Body of pancreas (tissue), 4 donors: ENCODE results near the gene SLC38A10. TPM values are rescaled to one million over a fixed set of nuclear protein-coding genes. Genes with fewer than 3 reads are reported as not detected.

ENCODE experiments used
- ATAC-seq: fragments of 150-250 bp; one replicate; pipeline ENCODE4 v1.9.1; 2016
- DNase-seq, 4 donors: peaks; one replicate each; pipeline ENCODE4 v3.0.0-alpha.2; 2019
- H3K27ac ChIP-seq, 4 donors: fragments of 200-600 bp; sonication (generic); 1 replicate in 3 of 4; 2 replicates in 1 of 4; pipeline versions ENCODE4 v1.5.1 to v1.6.1; 2016 to 2019; ENCODE audit warnings: mild to moderate bottlenecking in 1 of 4, mixed read lengths in 1 of 4, moderate library complexity in 1 of 4
- H3K27me3 ChIP-seq, 2 donors: fragments of 200-600 bp; sonication (generic); one replicate each; pipeline ENCODE4 v1.6.0; 2016; ENCODE audit warnings: mild to moderate bottlenecking in 1 of 2
- H3K36me3 ChIP-seq, 2 donors: fragments of 200-600 bp; sonication (generic); replicated peaks in 1 of 2; 2 replicates each; pipeline ENCODE4 v1.5.1; 2016; ENCODE audit warnings: low read depth in 2 of 2; ENCODE audit not compliant: insufficient read depth in 1 of 2
- H3K4me1 ChIP-seq: fragments of 200-600 bp; sonication (generic); one replicate; pipeline ENCODE4 v1.6.0; 2016
- H3K4me3 ChIP-seq, 2 donors: fragments of 200-600 bp; sonication (generic); 1 replicate in 1 of 2; 2 replicates in 1 of 2; pipeline ENCODE4 v1.5.1; 2016 to 2019
- H3K9me3 ChIP-seq, 3 donors: fragments of 200-600 bp; sonication (generic); 1 replicate in 2 of 3; 2 replicates in 1 of 3; pipeline ENCODE4 v1.5.1; 2016
- POLR2A ChIP-seq, 3 donors: fragments of 450-650 bp; IDR thresholded peaks; one replicate each; pipeline ENCODE4 v1.6.1; 2016; ENCODE audit warnings: antibody characterized with exemption in 3 of 3, mild to moderate bottlenecking in 2 of 3
- WGBS, 2 donors: methylation state at CpG; one replicate each; pipeline ENCODE4 v1.1.5; 2017; 5-methylcytosine and 5-hydroxymethylcytosine counted together
- intact Hi-C: fragments of 100-400 bp; cut with DNase I; formaldehyde crosslinking; loops from one replicate; pipeline ENCODE4 v1.15.1; 2023
- total RNA-seq, 2 donors: library from RNA; depleted of rRNA; stranded (reverse); fragments of >200 nt; gene quantifications; one replicate each; pipeline ENCODE4 v1.1.0, GENCODE V29; 2016
- TF ChIP-seq, protein P1 (sequence below), 7 experiments: fragments of 450-650 bp in 4 of 7; fragments of 200-600 bp in 3 of 7; sonication (generic) in 3 of 7; IDR thresholded peaks; one replicate each; pipeline ENCODE4 v1.5.1; 2016 to 2019; ENCODE audit warnings: antibody characterized with exemption in 7 of 7

The SLC38A10 gene
- total RNA-seq, 2 donors from 2014 or later = 102 to 203 TPM

- Histone ChIP-seq H3K27ac (peak overlapping the region in 1 of 4 donors; percentile 14), H3K9me3 (no peaks in the 10 kb centered on the region), H3K4me1 (peaks cover 9% of the 10 kb centered on the region), H3K36me3 (no peaks in the 10 kb centered on the region), H3K27me3 (no peaks in the 10 kb centered on the region), H3K4me3 (no peak overlapping the region)
- 43 to 46% methylated on average over 26 to 27 of the region's 27 CpGs for WGBS, 2 donors
- peak; percentile 82 to 90 (median 88) for DNase-seq
- intact Hi-C loops = no loop called here
- peak; percentile 94 for ATAC-seq
- no peak for TF ChIP-seq POLR2A (IDR thresholded peaks at IDR 0.05)
- TF ChIP-seq, protein P1, sequence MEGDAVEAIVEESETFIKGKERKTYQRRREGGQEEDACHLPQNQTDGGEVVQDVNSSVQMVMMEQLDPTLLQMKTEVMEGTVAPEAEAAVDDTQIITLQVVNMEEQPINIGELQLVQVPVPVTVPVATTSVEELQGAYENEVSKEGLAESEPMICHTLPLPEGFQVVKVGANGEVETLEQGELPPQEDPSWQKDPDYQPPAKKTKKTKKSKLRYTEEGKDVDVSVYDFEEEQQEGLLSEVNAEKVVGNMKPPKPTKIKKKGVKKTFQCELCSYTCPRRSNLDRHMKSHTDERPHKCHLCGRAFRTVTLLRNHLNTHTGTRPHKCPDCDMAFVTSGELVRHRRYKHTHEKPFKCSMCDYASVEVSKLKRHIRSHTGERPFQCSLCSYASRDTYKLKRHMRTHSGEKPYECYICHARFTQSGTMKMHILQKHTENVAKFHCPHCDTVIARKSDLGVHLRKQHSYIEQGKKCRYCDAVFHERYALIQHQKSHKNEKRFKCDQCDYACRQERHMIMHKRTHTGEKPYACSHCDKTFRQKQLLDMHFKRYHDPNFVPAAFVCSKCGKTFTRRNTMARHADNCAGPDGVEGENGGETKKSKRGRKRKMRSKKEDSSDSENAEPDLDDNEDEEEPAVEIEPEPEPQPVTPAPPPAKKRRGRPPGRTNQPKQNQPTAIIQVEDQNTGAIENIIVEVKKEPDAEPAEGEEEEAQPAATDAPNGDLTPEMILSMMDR (IDR thresholded peaks at IDR 0.05) = peak; percentile 21 to 93 (median 85)
Observed at GRCh38 chr17:81200695-81201580, 94.2 kb downstream of the SLC38A10 start.

GRCh38 chr17:81200201-81200600 is 94.9 kb downstream of the SLC38A10 start:
- Histone ChIP-seq H3K9me3 (no peaks in the 10 kb centered on the region), H3K27me3 (no peaks in the 10 kb centered on the region), H3K36me3 (no peaks in the 10 kb centered on the region), H3K4me3 (no peak overlapping the region), H3K27ac (no peak overlapping the region), H3K4me1 (peaks cover 9% of the 10 kb centered on the region)
- 83% methylated on average over 16 of the region's 18 CpGs; no CpG with 5 or more reads in 1 of the 2 donors for WGBS, 2 donors
- intact Hi-C loops = no loop called here
- ATAC-seq = no peak
- TF ChIP-seq POLR2A (IDR thresholded peaks at IDR 0.05) = no peak
- TF ChIP-seq, protein P1 (IDR thresholded peaks at IDR 0.05) = no peak
- no peak for DNase-seq

GRCh38 chr17:81199482-81199830 is 95.7 kb downstream of the SLC38A10 start:
- DNase-seq = no peak
- intact Hi-C loops = loop anchor here (5.0 kb wide), 1 partner anchor 57 kb away; no protein-coding TSS in a partner anchor
- H3K27ac ChIP-seq = no peak overlapping the region

DNA sequence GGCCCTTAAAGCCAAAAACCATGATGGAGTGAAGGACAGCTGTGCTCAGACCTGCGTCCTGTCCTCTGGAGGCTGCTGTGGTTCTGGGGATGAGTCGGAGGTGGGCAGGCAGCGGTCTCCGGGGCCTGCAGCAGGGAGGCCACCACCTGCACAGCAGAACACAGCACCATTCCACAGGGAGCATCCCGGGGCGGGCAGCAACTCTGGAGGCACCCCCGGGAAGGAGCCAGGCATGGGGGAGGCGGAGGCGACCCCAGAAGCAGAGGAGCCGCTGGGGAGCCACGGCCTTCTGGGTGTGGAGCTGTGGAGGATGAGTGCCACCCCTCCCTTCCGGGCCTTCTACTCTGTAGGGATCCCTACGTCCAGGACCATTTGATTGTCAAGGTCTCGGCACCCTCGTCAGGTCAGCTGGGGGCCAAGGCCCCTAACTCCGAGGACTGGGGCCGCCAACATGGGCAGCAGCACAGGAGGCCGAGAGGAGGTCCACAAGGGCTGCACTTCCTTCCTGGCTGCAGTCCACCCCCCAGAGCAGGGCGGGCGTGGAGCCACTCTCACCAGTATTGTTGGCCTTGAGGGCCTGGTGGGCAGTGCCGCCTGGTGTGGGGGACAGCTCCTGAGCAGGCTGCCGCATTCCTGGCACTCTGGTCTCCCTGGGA is 96.2 kb downstream of the SLC38A10 start:
- no peak overlapping the region for H3K27ac ChIP-seq
- no peaks in the 10 kb centered on the region for H3K27me3 ChIP-seq
- no peak for DNase-seq
- H3K36me3 ChIP-seq = no peaks in the 10 kb centered on the region
- H3K4me3 ChIP-seq = no peak overlapping the region
- 89 to 95% methylated on average over 7 to 20 of the region's 22 CpGs for WGBS, 2 donors
- ATAC-seq = no peak
- H3K9me3 ChIP-seq = no peaks in the 10 kb centered on the region
- peaks cover 9% of the 10 kb centered on the region for H3K4me1 ChIP-seq
- intact Hi-C loops = loop anchor here (5.0 kb wide), 1 partner anchor 57 kb away; no protein-coding TSS in a partner anchor
- TF ChIP-seq, protein P1 (IDR thresholded peaks at IDR 0.05) = no peak

More at GRCh38 chr17:81199482-81199830, 95.7 kb downstream of the SLC38A10 start:
- TF ChIP-seq, protein P1 (IDR thresholded peaks at IDR 0.05) = no peak
- TF ChIP-seq POLR2A (IDR thresholded peaks at IDR 0.05) = no peak
- 91 to 100% methylated on average over 5 to 18 of the region's 18 CpGs for WGBS, 2 donors
- no peak overlapping the region for H3K4me3 ChIP-seq
- H3K27me3 ChIP-seq = no peaks in the 10 kb centered on the region
- no peak for ATAC-seq
- peaks cover 9% of the 10 kb centered on the region for H3K4me1 ChIP-seq
- no peaks in the 10 kb centered on the region for H3K36me3 ChIP-seq
- H3K9me3 ChIP-seq = no peaks in the 10 kb centered on the region
